Bronchial epithelial cell (primary cell): ENCODE measurements around the gene UBE2C. TPM values are rescaled to one million over a fixed set of nuclear protein-coding genes. Genes with fewer than 3 reads are reported as not detected.

ENCODE experiments used
- DNase-seq: peaks from one replicate; pipeline ENCODE4 v3.0.0-alpha.2; 2010; ENCODE audit warnings: low read depth
- FAIRE-seq: peaks from 2 replicates; lab custom pipeline; 2011; peaks lifted over from hg19 to GRCh38; lab: Jason Lieb, UNC
- H3K27me3 ChIP-seq: 2 replicates; pipeline ENCODE4 v1.5.1; 2011; ENCODE audit warnings: low read length; ENCODE audit not compliant: control insufficient read depth, insufficient read depth
- H3K36me3 ChIP-seq: 2 replicates; pipeline ENCODE4 v1.5.1; 2011; ENCODE audit warnings: low read length; ENCODE audit not compliant: control insufficient read depth, insufficient read depth
- H3K4me3 ChIP-seq: 2 replicates; pipeline ENCODE4 v1.5.1; 2011; ENCODE audit warnings: mild to moderate bottlenecking, low read depth, low read length, control low read depth
- CTCF ChIP-seq: IDR thresholded peaks from 2 replicates; pipeline ENCODE4 v1.5.1; 2011; ENCODE audit warnings: mild to moderate bottlenecking, moderate library complexity, low read length, control low read depth, inconsistent platforms; ENCODE audit not compliant: insufficient read depth, severe bottlenecking
- total RNA-seq: library from RNA; depleted of rRNA; stranded (reverse); fragments of >200 nt; gene quantifications from 2 replicates; pipeline ENCODE4 v1.2.1, GENCODE V29; 2014

Gene UBE2C
- total RNA-seq, 1 donor from 2014 or later, result 0.26 TPM

GRCh38 chr20:45772693-45773092, 39.8 kb upstream of the UBE2C start:
- H3K4me3 ChIP-seq, result no peak overlapping the region
- no peak for FAIRE-seq
- TF ChIP-seq CTCF, result no peak
- H3K36me3 ChIP-seq, result no peaks in the 10 kb centered on the region
- H3K27me3 ChIP-seq, result peaks cover 4% of the 10 kb centered on the region
- no peak for DNase-seq

- Histone ChIP-seq H3K36me3 (no peaks in the 10 kb centered on the region), H3K4me3 (no peak overlapping the region), H3K27me3 (peaks cover 4% of the 10 kb centered on the region)
- DNase-seq, result no peak
- TF ChIP-seq CTCF, result no peak
- no peak for FAIRE-seq
Measured at GRCh38 chr20:45774945-45775344, 37.5 kb upstream of the UBE2C start.

GRCh38 chr20:45775411-45775810, 37.0 kb upstream of the UBE2C start:
- peaks cover 4% of the 10 kb centered on the region for H3K27me3 ChIP-seq
- no peak for TF ChIP-seq CTCF
- no peak overlapping the region for H3K4me3 ChIP-seq
- FAIRE-seq (no peak), DNase-seq (no peak)
- no peaks in the 10 kb centered on the region for H3K36me3 ChIP-seq

GRCh38 chr20:45776931-45777330, 35.5 kb upstream of the UBE2C start:
- Histone ChIP-seq H3K27me3 (peaks cover 4% of the 10 kb centered on the region), H3K36me3 (no peaks in the 10 kb centered on the region), H3K4me3 (no peak overlapping the region)
- no peak for FAIRE-seq
- TF ChIP-seq CTCF, result no peak
- DNase-seq, result no peak

- Histone ChIP-seq H3K4me3 (no peak overlapping the region), H3K27me3 (peaks cover under 1% of the 10 kb centered on the region), H3K36me3 (no peaks in the 10 kb centered on the region)
- no peak for FAIRE-seq
- peak; percentile 99 for DNase-seq
- TF ChIP-seq CTCF, result no peak
Measured at GRCh38 chr20:45779011-45779915, 33.2 kb upstream of the UBE2C start.
